DOHH2 (cell line): Measurements from ENCODE around the gene PAQR4.

Source experiments
- EZH2phosphoT487 ChIP-seq: fragments of 200-600 bp; sonication (generic); IDR thresholded peaks from 2 replicates; pipeline ENCODE4 v1.6.1; 2017; ENCODE audit warnings: borderline replicate concordance, mild to moderate bottlenecking, antibody characterized with exemption, low read length, moderate library complexity, mixed read lengths
- TF ChIP-seq, protein P1 (sequence below): fragments of 200-600 bp; sonication (generic); IDR thresholded peaks from one replicate; pipeline ENCODE4 v1.5.1; 2014; ENCODE audit warnings: antibody characterized with exemption, mild to moderate bottlenecking, low read depth, low read length; ENCODE audit not compliant: poor library complexity, severe bottlenecking

DNA sequence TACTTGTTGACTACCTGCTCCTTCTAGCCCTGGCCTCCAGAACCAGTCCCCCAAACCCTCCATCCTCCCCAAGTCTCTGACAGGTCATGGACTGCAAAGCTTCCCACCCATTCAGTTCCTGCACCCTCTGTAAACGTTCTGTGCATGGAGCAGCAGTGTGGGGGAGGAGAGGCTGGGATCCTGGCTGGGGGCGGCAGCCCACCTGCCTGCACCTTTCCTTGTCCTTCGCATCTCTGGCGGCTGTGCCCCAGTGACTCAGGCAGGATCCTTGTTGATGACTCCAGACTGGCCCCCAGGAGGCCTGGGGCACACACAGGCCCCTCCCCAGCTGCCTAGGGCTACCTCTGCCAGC is 12.7 kb downstream of the PAQR4 start:
- TF ChIP-seq, protein P1, sequence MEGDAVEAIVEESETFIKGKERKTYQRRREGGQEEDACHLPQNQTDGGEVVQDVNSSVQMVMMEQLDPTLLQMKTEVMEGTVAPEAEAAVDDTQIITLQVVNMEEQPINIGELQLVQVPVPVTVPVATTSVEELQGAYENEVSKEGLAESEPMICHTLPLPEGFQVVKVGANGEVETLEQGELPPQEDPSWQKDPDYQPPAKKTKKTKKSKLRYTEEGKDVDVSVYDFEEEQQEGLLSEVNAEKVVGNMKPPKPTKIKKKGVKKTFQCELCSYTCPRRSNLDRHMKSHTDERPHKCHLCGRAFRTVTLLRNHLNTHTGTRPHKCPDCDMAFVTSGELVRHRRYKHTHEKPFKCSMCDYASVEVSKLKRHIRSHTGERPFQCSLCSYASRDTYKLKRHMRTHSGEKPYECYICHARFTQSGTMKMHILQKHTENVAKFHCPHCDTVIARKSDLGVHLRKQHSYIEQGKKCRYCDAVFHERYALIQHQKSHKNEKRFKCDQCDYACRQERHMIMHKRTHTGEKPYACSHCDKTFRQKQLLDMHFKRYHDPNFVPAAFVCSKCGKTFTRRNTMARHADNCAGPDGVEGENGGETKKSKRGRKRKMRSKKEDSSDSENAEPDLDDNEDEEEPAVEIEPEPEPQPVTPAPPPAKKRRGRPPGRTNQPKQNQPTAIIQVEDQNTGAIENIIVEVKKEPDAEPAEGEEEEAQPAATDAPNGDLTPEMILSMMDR, result no peak
- TF ChIP-seq EZH2phosphoT487, result no peak
